Urinary bladder (tissue), 4 donors: ENCODE data around the gene GDAP1L1. TPM values are rescaled to one million over a fixed set of nuclear protein-coding genes. Genes with fewer than 3 reads are reported as not detected.
"Not testable (repeated sequence)": the region's sequence is repeated elsewhere in the genome, so short reads cannot be mapped to it uniquely, and the experiment has no call there.

Experiments used
- DNase-seq: peaks from one replicate; pipeline ENCODE4 v3.0.0-alpha.2; 2015; ENCODE audit errors: extremely low spot score
- H3K27ac ChIP-seq: one replicate; pipeline ENCODE4 v1.5.1; 2013; ENCODE audit warnings: low read depth, mild to moderate bottlenecking, moderate library complexity
- H3K36me3 ChIP-seq: one replicate; pipeline ENCODE4 v1.6.1; 2013; ENCODE audit warnings: mild to moderate bottlenecking, moderate library complexity; ENCODE audit not compliant: insufficient read depth
- H3K4me1 ChIP-seq: one replicate; pipeline ENCODE4 v1.6.1; 2013; ENCODE audit warnings: mild to moderate bottlenecking, moderate library complexity; ENCODE audit not compliant: insufficient read depth
- H3K4me3 ChIP-seq: one replicate; pipeline ENCODE4 v1.5.1; 2013; ENCODE audit warnings: low read depth, low read length
- WGBS: extraction: QIAGEN DNeasy Blood & Tissue Kit; methylation state at CpG from one replicate; pipeline ENCODE4 v1.1.7; 2013; 5-methylcytosine and 5-hydroxymethylcytosine counted together
- polyA plus RNA-seq: library from polyadenylated mRNA; stranded (reverse); fragments of 200-250 nt; gene quantifications from one replicate; pipeline ENCODE4 v1.2.3, GENCODE V29; 2013
- total RNA-seq: library from RNA; depleted of rRNA; stranded (reverse); fragments of >200 nt; gene quantifications from one replicate; pipeline ENCODE4 v1.2.3, GENCODE V29; 2014
- donor health status: healthy with polysubstance abuse.
- donor health status: healthy.

Gene GDAP1L1
- total and polyA plus RNA-seq, 2 donors = 0.29 to 0.90 TPM

- Histone ChIP-seq H3K4me3 (no peak overlapping the region), H3K36me3 (no peaks in the 10 kb centered on the region), H3K27ac (no peak overlapping the region), H3K4me1 (no peaks in the 10 kb centered on the region)
- no peak for DNase-seq
- WGBS = 89% methylated on average over 5 of the region's 5 CpGs
These were observed 22.5 kb upstream of the GDAP1L1 start for GRCh38 chr20:44224637-44225036.

DNA sequence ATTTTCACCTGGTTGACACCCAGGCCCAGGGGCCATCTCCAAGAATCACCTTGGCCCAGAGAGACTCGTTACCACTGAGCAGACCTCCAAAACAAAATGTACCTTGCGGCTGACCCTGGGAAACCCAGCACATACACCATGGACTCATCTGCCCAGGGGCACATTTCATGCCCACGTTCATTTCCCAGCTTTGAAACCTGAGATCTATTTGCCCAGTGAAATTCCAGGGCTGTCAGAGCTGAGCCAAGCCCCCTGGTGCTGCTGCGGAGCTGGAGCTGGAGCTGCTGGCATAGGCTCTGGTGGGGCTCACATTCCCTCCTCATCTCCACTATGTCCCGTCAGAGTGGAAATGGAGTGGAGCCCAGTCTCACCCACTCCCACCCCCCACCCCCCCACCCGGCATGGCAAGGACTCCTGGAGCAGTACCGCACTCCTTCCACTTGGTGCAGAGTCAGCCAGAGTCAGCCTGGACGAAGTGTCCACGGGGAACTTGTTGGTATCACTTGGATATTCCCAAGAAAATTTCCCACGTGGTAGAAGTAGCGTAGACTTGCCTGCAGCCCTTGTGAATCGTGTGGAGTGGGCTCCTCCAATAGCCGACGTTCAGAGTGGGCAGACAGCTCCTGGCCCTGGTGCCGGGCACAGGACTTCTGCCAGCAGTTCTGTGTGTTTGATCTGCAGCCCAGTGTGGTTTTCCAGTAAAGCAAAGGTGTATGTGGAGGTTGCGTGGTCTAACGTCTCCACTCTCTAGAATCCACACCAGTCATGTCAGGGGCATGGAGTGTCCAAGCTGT is 18.4 kb upstream of the GDAP1L1 start:
- H3K27ac ChIP-seq = no peak overlapping the region
- no peak for DNase-seq
- H3K4me1 ChIP-seq = no peaks in the 10 kb centered on the region
- WGBS = 70% methylated on average over 17 of the region's 17 CpGs
- H3K4me3 ChIP-seq = no peak overlapping the region
- no peaks in the 10 kb centered on the region for H3K36me3 ChIP-seq

GRCh38 chr20:44231193-44231592 is 15.9 kb upstream of the GDAP1L1 start:
- Histone ChIP-seq H3K27ac (no peak overlapping the region), H3K4me3 (no peak overlapping the region), H3K36me3 (no peaks in the 10 kb centered on the region), H3K4me1 (no peaks in the 10 kb centered on the region)
- 79% methylated on average over 7 of the region's 7 CpGs for WGBS
- no peak for DNase-seq

- Histone ChIP-seq H3K4me3 (no peak overlapping the region), H3K36me3 (no peaks in the 10 kb centered on the region), H3K27ac (no peak overlapping the region), H3K4me1 (no peaks in the 10 kb centered on the region)
- 66% methylated on average over 10 of the region's 10 CpGs for WGBS
- DNase-seq = no peak
These were observed 15.2 kb upstream of the GDAP1L1 start for GRCh38 chr20:44231713-44232468.

DNA sequence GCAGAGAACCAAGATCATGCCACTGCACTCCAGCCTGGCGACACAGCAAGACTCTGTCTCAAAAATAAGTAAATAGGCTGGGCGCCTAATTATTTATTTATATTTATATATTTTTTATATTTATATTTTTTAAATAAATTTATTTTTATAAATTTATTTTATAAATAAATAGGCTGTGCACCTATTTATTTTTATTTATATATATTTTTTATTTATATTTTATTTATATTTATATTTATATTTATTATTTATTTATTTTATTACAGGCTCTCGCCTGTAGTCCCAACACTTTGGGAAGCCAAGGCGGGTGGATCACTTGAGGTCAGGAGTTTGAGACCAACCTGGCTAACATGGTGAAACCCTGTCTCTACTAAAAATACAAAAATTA is 14.6 kb upstream of the GDAP1L1 start:
- H3K4me1 ChIP-seq, H3K27ac ChIP-seq, H3K4me3 ChIP-seq, DNase-seq, H3K36me3 ChIP-seq: not testable (repeated sequence)
- 83% methylated on average over 4 of the region's 4 CpGs for WGBS

DNA sequence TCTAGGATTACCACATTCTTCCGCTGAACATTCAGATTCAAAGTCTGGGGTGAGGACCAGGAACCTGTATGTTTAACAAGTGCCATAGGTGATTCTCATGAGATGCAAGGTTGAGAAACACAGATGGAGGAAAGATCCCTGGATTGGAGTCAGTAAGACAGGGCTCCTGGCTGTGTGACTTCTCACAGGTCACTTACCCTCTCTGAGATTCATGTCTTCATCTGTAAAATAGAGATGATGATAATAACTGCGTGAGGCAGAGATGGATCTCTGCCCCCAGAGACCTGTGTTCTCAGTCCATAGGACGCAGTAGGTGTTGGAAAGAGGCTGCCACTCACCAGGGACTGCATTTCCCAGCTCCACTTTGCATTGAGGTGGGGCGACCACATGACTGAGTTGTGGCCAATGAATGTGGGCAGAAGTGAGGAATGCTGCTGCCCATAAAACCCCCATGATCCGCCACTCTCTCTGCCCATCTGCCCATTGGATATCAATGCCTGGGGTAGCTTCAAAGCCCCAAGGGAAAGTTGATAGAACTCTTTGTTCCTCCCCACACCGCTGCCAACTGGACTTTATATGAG is 13.6 kb upstream of the GDAP1L1 start:
- WGBS = 89% methylated on average over 6 of the region's 6 CpGs
- Histone ChIP-seq H3K36me3 (no peaks in the 10 kb centered on the region), H3K4me1 (no peaks in the 10 kb centered on the region), H3K4me3 (no peak overlapping the region), H3K27ac (no peak overlapping the region)
- DNase-seq = no peak

GRCh38 chr20:44234566-44235317 is 12.4 kb upstream of the GDAP1L1 start:
- Histone ChIP-seq H3K4me3 (no peak overlapping the region), H3K36me3 (no peaks in the 10 kb centered on the region), H3K4me1 (no peaks in the 10 kb centered on the region), H3K27ac (no peak overlapping the region)
- DNase-seq = no peak
- WGBS = 85% methylated on average over 14 of the region's 14 CpGs

GRCh38 chr20:44235702-44236101 is 11.4 kb upstream of the GDAP1L1 start:
- Histone ChIP-seq H3K4me3 (no peak overlapping the region), H3K4me1 (no peaks in the 10 kb centered on the region), H3K36me3 (no peaks in the 10 kb centered on the region), H3K27ac (no peak overlapping the region)
- 97% methylated on average over 2 of the region's 2 CpGs for WGBS
- no peak for DNase-seq

GRCh38 chr20:44236840-44237239 is 10.3 kb upstream of the GDAP1L1 start:
- not testable (repeated sequence) for H3K27ac ChIP-seq, H3K36me3 ChIP-seq, H3K4me1 ChIP-seq, H3K4me3 ChIP-seq, DNase-seq
- WGBS = 76% methylated on average over 2 of the region's 2 CpGs

DNA sequence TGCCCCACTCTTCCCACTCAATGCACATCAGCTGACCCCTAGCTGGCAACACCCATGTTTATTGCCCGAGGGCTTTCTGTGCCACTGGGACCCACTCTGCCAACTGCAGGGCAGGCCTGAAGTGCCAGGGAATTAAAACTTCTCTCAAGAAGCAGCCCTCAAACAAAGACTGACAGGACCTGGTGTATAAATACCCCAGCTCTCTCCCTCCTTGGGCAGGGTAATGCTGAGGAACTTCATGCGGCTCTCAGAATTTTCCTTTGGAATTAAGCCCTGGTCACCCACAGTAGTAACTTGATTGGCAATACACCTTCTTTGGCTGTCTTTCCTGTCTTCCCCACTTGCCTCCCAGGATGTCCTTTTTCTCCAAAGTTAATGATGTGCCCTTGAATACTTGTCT is 5.3 kb upstream of the GDAP1L1 start:
- H3K36me3 ChIP-seq = no peaks in the 10 kb centered on the region

GRCh38 chr20:44245977-44246376 is 1.1 kb upstream of the GDAP1L1 start:
- no peaks in the 10 kb centered on the region for H3K36me3 ChIP-seq
- 60% methylated on average over 4 of the region's 4 CpGs for WGBS
- no peak for DNase-seq
- no peak overlapping the region for H3K27ac ChIP-seq
- H3K4me1 ChIP-seq = peaks cover 3% of the 10 kb centered on the region
- no peak overlapping the region for H3K4me3 ChIP-seq

More for the DNA sequence above, 5.3 kb upstream of the GDAP1L1 start:
- H3K4me1 ChIP-seq = no peaks in the 10 kb centered on the region
- 98% methylated on average over 2 of the region's 2 CpGs for WGBS
- no peak for DNase-seq
- no peak overlapping the region for H3K4me3 ChIP-seq
- H3K27ac ChIP-seq = no peak overlapping the region

DNA sequence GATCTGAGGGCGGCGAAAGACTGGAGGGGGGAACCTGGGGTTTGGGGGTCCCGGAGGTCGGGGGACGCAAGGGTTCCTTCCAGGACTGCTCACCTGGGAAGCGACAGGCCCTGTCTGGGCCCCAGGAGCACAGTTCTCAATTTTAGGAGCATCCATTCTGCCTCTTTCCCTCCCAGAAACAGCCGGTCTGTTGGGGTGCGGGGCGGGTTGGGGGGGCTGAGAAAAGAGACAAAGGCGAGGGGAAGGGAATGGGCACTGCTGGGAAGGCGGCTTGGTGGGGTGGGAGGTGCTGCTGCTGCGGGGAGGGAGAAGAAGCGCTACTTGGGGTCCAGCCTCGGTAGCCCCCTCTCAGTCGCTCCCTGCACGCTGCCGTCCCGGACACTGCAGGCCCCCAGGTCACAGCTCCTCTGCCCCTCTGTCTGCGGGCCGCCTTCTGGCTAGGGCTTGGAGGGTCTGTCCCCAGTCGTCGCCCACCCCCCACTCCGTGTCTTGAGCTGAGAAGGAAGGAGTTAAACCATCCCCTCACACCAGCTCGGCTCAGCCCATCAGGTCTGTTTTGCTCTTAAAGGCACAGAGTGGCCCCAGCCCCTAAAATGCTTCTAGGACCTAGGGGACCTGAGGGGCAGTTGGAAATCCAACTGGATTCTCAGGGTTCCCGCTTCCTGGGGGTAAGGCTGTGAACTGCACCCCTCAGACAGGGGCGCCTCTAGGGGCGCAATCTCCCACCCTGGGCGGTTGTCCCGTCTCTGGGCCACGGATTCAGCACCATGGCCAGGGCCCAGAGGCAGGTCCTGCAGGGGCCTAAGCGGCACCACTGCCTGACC is 690 bp downstream of the GDAP1L1 start:
- no peak overlapping the region for H3K4me3 ChIP-seq
- WGBS = 4% methylated on average over 31 of the region's 31 CpGs
- H3K27ac ChIP-seq = no peak overlapping the region
- no peaks in the 10 kb centered on the region for H3K36me3 ChIP-seq
- H3K4me1 ChIP-seq = peaks cover 3% of the 10 kb centered on the region
- no peak for DNase-seq

DNA sequence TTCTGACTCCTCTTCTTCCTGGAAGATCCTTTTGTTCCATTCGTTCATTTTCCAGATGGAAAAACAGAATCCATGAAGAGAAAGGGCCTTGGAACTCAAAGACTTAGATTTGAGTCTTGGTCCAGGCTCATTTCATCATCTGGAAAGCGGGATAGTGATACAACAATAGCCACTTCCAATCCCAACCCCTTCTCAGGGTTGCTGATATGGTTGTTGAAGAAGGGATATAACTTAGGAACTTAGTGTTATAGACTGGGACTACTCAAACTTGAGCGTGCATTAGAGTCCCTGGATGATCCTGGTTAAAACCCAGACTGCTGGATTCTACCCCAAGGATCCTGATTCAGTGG is 1.3 kb downstream of the GDAP1L1 start:
- Histone ChIP-seq H3K4me1 (peaks cover 3% of the 10 kb centered on the region), H3K36me3 (no peaks in the 10 kb centered on the region), H3K4me3 (no peak overlapping the region), H3K27ac (no peak overlapping the region)
- no peak for DNase-seq
- WGBS = 42% methylated on average over 3 of the region's 3 CpGs
